Measurements from ENCODE around the gene SDR9C7. TPM values are rescaled to one million over a fixed set of nuclear protein-coding genes. Genes with fewer than 3 reads are reported as not detected.

The SDR9C7 gene
- polyA plus RNA-seq, 3 donors, result not detected

- no peak overlapping the region for H3K27ac Mint-ChIP-seq
- Histone ChIP-seq H3K27ac (ENCODE audit: low read depth in 1 of 2, low read length in 2 of 2) (no peak overlapping the region), H2AFZ (ENCODE audit: insufficient read depth, low read depth, low read length, poor library complexity, severe bottlenecking) (no peak overlapping the region), H3K4me3 (replicated peaks in 1 of 3; ENCODE audit: low read depth in 2 of 3, low read length in 3 of 3) (no peak overlapping the region), H3K4me2 (replicated peaks; ENCODE audit: extremely low read depth, low read length, poor library complexity, severe bottlenecking) (no peak overlapping the region), H3K27me3 (ENCODE audit: control insufficient read depth in 2 of 2, insufficient read depth in 2 of 2, low read length in 2 of 2) (no peaks in the 10 kb centered on the region), H3K79me2 (ENCODE audit: insufficient read depth, low read length) (no peaks in the 10 kb centered on the region), H3K36me3 (replicated peaks in 1 of 2; ENCODE audit: control insufficient read depth in 1 of 2, insufficient read depth in 2 of 2, low read length in 2 of 2) (no peaks in the 10 kb centered on the region), H3K9ac (ENCODE audit: insufficient read depth, low read length, poor library complexity, severe bottlenecking) (no peak overlapping the region), H3K9me3 (replicated peaks in 1 of 2; ENCODE audit: control insufficient read depth in 1 of 2, insufficient read depth in 1 of 2, low read length in 2 of 2) (peaks cover 38 to 41% of the 10 kb centered on the region in 2 donors), H3K4me1 (ENCODE audit: control insufficient read depth in 1 of 2, insufficient read depth in 2 of 2, low read length in 2 of 2) (no peaks in the 10 kb centered on the region), H4K20me1 (ENCODE audit: insufficient read depth, low read length) (no peaks in the 10 kb centered on the region)
- peaks cover 0 to 5% (median 4%) of the 10 kb centered on the region in 3 donors for H3K27me3 Mint-ChIP-seq (ENCODE audit: low read depth in 3 of 3)
- 96% methylated on average over 3 of the region's 5 CpGs for WGBS (ENCODE audit: insufficient coverage)
- no peaks in the 10 kb centered on the region for H3K36me3 Mint-ChIP-seq
- H3K4me1 Mint-ChIP-seq, result no peaks in the 10 kb centered on the region
- H3K9me3 Mint-ChIP-seq, result peaks cover 26 to 55% (median 41%) of the 10 kb centered on the region in 7 donors
- TF ChIP-seq, protein P1, sequence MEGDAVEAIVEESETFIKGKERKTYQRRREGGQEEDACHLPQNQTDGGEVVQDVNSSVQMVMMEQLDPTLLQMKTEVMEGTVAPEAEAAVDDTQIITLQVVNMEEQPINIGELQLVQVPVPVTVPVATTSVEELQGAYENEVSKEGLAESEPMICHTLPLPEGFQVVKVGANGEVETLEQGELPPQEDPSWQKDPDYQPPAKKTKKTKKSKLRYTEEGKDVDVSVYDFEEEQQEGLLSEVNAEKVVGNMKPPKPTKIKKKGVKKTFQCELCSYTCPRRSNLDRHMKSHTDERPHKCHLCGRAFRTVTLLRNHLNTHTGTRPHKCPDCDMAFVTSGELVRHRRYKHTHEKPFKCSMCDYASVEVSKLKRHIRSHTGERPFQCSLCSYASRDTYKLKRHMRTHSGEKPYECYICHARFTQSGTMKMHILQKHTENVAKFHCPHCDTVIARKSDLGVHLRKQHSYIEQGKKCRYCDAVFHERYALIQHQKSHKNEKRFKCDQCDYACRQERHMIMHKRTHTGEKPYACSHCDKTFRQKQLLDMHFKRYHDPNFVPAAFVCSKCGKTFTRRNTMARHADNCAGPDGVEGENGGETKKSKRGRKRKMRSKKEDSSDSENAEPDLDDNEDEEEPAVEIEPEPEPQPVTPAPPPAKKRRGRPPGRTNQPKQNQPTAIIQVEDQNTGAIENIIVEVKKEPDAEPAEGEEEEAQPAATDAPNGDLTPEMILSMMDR (IDR thresholded peaks at IDR 0.05), result no peak
- no peak for DNase-seq
- intact Hi-C loops (cut with micrococcal nuclease), result no loop called here
- H3K4me3 Mint-ChIP-seq, result no peak overlapping the region
Measured at GRCh38 chr12:56900583-56900982, 33.6 kb downstream of the SDR9C7 start.

DNA sequence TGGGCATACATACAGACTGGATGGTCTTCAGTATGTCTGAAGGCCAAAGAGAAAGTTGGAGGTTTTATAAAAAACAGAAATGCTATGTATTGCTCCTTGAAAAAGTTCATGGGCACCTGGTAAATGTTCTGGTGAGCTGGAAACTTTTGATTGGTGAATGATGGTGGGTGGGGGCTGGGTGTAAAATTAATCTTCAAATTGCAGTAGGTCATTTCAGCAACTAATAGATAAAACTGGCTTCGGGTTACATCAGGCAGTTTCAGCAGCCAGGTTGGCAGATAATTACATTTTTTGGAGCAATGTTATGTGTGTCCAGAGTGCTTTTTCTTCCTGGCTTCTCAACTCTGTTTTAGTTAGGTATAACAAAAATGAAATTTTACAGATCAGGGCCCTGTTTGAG, 35.3 kb downstream of the SDR9C7 start:
- Mint-ChIP-seq H3K4me3 (no peak overlapping the region), H3K4me1 (no peaks in the 10 kb centered on the region), H3K9me3 (peaks cover 26 to 44% (median 35%) of the 10 kb centered on the region in 7 donors), H3K27me3 (ENCODE audit: low read depth in 3 of 3) (peaks cover 0 to 4% (median 3%) of the 10 kb centered on the region in 3 donors), H3K27ac (no peak overlapping the region), H3K36me3 (no peaks in the 10 kb centered on the region)
- Histone ChIP-seq H4K20me1 (ENCODE audit: insufficient read depth, low read length) (no peaks in the 10 kb centered on the region), H3K27ac (ENCODE audit: low read depth in 1 of 2, low read length in 2 of 2) (no peak overlapping the region), H3K27me3 (ENCODE audit: control insufficient read depth in 2 of 2, insufficient read depth in 2 of 2, low read length in 2 of 2) (no peaks in the 10 kb centered on the region), H2AFZ (ENCODE audit: insufficient read depth, low read depth, low read length, poor library complexity, severe bottlenecking) (no peak overlapping the region), H3K36me3 (replicated peaks in 1 of 2; ENCODE audit: control insufficient read depth in 1 of 2, insufficient read depth in 2 of 2, low read length in 2 of 2) (no peaks in the 10 kb centered on the region), H3K79me2 (ENCODE audit: insufficient read depth, low read length) (no peaks in the 10 kb centered on the region), H3K4me2 (replicated peaks; ENCODE audit: extremely low read depth, low read length, poor library complexity, severe bottlenecking) (no peak overlapping the region), H3K9ac (ENCODE audit: insufficient read depth, low read length, poor library complexity, severe bottlenecking) (no peak overlapping the region), H3K4me3 (replicated peaks in 1 of 3; ENCODE audit: low read depth in 2 of 3, low read length in 3 of 3) (no peak overlapping the region), H3K4me1 (ENCODE audit: control insufficient read depth in 1 of 2, insufficient read depth in 2 of 2, low read length in 2 of 2) (no peaks in the 10 kb centered on the region), H3K9me3 (replicated peaks in 1 of 2; ENCODE audit: control insufficient read depth in 1 of 2, insufficient read depth in 1 of 2, low read length in 2 of 2) (peaks cover 38 to 39% of the 10 kb centered on the region in 2 donors)
- no peak for DNase-seq
- no CpG with 5 or more reads among the region's 1 CpG for WGBS (ENCODE audit: insufficient coverage)
- intact Hi-C loops (cut with micrococcal nuclease), result no loop called here
- TF ChIP-seq, protein P1 (IDR thresholded peaks at IDR 0.05), result no peak
